Ramos (cell line): Measurements from ENCODE around the gene KRT77.
"Not testable (repeated sequence)": the region's sequence is repeated elsewhere in the genome, so short reads cannot be mapped to it uniquely, and the experiment has no call there.

Source experiments
- in situ Hi-C: fragments of 300-500 bp; cut with MboI; formaldehyde crosslinking; loops from one replicate; pipeline ENCODE4 v1.14.3; 2022; ENCODE audit warnings: low sequenced_read_pairs; ENCODE audit not compliant: unreplicated experiment

Gene KRT77

DNA sequence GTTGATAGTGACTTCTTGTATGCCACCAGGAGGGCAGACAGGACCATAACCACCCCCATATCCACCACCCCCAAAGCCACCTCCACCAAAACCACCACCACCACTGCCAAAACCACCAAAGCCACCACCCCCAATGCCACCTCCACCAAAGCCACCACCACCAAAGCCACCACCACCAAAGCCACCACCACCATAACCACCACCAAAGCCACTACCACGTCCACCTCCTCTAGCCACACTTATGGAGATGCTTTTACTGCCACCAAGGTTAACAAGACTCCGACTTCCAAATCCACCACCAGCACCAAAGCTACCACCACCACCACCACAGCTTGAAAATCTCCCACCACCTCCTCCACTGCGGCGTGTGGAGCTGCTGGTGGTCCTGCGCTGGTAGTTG, 23.4 kb downstream of the KRT77 start:
- in situ Hi-C loops, result no loop called here

GRCh38 chr12:52677671-52678070, 25.7 kb downstream of the KRT77 start:
- in situ Hi-C loops, result no loop called here

GRCh38 chr12:52677126-52677525, 26.2 kb downstream of the KRT77 start:
- in situ Hi-C loops, result no loop called here

DNA sequence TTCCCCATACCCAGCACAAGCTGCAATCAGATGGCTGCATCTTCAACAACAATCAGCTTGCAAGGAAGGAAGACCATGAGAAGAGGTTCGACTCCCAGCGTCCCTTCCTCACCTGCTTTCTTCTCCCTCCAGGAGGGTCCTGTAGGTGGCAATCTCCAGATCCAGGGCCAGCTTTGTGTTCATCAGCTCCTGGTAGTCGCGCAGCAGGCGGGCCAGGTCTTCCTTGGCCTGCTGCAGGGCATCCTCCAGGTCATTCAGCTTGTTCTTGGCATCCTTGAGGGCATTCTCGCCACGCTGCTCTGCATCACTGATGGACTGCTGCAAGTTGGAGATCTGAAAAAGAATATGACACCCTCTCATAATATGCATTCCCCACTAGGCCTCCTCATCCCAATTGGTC, 27.2 kb downstream of the KRT77 start:
- in situ Hi-C loops, result no loop called here

GRCh38 chr12:52675301-52675701, 28.0 kb downstream of the KRT77 start:
- in situ Hi-C loops, result no loop called here

DNA sequence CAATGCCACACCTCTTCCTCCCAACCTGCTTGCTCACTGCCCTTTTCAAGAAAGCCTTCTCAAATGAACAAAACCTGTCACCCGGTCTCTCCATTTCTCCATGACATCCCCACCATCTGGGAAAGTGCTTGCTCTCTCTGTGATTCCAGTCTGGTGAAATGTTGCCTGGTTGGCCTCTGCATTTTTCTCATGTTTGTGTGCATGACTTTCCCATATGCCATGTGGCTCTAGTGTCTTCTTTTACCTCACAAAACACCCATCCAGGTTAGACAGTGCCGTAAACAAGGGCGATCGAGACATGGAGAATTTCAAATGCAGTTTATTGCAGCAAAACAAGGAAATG, 28.9 kb downstream of the KRT77 start:
- in situ Hi-C loops, result no loop called here

- in situ Hi-C loops, result no loop called here
Measured at GRCh38 chr12:52673713-52674432, 29.5 kb downstream of the KRT77 start.

- in situ Hi-C loops, result no loop called here
Measured at GRCh38 chr12:52673217-52673616, 30.1 kb downstream of the KRT77 start.

- in situ Hi-C loops, result no loop called here
Measured at GRCh38 chr12:52672321-52672933, 30.9 kb downstream of the KRT77 start.

- in situ Hi-C loops, result no loop called here
Measured at GRCh38 chr12:52670961-52671360, 32.4 kb downstream of the KRT77 start.

DNA sequence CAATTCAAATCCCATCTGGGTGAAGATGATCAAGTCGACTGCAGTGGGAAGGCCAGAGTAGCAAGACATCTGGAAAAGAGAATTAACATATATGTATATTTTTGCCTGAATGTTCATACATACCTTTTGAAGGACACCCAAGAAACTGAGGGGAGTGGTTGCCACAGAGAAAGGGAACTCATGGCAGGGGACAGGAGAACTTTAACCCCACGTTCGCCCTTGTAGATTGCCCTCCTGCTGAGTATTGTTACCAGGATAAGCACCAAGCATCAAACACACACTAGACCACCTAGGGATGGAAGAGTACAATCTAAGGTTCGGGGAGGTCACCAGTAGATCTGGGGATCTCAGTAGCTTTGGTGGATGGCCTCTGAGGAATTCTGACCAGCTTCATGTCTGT, 32.8 kb downstream of the KRT77 start:
- in situ Hi-C loops, result no loop called here

GRCh38 chr12:52669941-52670340, 33.4 kb downstream of the KRT77 start:
- in situ Hi-C loops, result not testable (repeated sequence)

GRCh38 chr12:52669426-52669825, 33.9 kb downstream of the KRT77 start:
- in situ Hi-C loops, result no loop called here

DNA sequence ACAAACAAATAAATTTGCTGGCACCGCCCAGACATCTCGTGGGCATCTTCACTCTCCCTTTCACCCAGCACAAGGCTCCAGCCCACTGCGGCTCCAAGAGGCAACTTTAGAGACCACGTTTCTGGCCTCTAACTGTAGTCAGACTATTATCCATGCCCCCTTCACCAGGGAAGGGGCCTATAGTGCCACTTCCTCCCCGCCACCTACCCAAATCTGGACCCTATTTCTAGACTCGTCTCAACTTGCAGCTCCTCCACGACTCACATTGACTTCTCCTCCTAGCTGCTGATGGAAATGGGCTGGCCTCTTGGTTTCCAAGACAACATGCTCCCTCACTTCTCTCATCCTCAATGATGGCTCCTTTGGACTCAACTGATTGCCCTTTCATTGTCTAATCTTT, 35.4 kb downstream of the KRT77 start:
- in situ Hi-C loops, result no loop called here

DNA sequence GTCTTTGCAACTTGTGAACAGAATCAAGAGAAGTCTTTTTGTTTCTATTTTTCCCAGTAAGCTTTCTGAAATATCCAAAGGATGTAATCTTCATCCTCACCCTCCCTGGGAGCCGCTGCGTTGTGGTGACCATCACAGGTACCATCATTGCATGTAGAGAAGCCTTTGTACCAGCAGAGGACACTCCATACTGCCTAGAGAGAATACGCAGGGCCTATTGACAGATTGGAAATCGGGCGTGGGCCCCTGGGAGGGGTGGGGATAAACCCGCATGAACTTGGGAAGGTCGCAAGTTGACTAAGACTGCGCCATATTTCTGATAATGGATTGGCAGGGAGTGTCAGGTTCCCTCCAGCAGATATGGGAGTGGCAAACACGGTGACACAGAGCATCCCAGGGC, 35.8 kb downstream of the KRT77 start:
- in situ Hi-C loops, result no loop called here

- in situ Hi-C loops, result no loop called here
Measured at GRCh38 chr12:52666471-52666870, 36.9 kb downstream of the KRT77 start.

GRCh38 chr12:52663420-52663819, 39.9 kb downstream of the KRT77 start:
- in situ Hi-C loops, result no loop called here

GRCh38 chr12:52662918-52663229, 40.5 kb downstream of the KRT77 start:
- in situ Hi-C loops, result no loop called here

DNA sequence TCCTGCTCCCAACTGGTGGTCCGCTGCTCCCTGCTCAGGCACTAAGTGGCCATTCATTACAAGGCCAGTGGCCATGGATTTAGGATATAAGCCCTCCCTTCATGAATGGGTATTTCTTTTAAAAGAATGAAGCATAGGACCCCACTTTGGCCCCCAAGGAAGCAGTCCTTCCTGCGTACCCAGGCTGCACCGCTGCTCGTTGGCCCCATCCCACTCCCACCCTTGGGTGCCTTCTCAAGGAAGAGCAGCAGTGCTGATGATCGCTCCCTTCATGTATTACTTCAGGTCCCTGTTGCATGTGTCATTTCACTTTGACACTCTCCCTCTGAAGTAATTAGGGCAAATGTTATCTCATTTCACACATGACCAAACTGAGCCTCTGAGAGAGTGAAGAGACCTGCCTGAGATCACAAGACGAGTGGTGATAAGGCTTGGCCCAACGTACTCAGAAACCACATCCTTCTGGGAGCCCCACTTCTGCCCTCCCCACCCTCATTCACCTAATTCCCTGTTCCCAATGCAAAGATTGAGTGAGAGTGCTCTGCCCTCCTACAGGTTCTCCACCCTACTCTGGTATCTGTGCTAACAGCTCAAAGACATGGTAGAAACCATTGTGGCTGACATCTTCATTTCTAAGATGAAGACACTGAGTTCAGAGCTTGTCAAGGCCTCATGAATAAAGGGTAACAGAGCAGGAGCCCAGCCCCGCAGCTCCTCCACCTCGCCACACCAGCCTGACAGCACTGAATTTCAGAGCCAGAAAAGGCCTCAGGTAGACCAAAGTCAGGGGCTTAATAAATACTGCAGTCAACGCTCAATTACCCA, 41.0 kb downstream of the KRT77 start:
- in situ Hi-C loops, result no loop called here

GRCh38 chr12:52661668-52662067, 41.7 kb downstream of the KRT77 start:
- in situ Hi-C loops, result no loop called here

GRCh38 chr12:52660934-52661499, 42.3 kb downstream of the KRT77 start:
- in situ Hi-C loops, result no loop called here
